ENCODE measurements around the gene CARNS1.

Gene CARNS1

DNA sequence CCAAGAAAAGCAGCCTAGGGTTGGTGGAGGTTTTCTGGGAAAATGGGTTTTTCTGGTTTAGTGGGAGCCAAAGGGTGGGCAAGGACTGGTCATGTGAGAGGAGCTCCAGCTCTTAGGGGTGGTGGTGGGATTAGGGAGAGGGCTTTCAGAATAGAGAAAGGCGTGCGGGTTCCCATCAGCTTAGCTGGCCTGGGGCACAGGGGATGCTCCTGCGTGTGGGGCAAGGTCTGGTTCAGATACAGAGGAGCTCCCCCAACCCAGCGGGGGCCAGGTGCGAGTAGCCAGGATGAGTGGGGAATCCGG lies 52.9 kb downstream of the CARNS1 start:
- peak overlapping the region; percentile 96 for H3K27ac ChIP-seq
- TF ChIP-seq, protein P1, sequence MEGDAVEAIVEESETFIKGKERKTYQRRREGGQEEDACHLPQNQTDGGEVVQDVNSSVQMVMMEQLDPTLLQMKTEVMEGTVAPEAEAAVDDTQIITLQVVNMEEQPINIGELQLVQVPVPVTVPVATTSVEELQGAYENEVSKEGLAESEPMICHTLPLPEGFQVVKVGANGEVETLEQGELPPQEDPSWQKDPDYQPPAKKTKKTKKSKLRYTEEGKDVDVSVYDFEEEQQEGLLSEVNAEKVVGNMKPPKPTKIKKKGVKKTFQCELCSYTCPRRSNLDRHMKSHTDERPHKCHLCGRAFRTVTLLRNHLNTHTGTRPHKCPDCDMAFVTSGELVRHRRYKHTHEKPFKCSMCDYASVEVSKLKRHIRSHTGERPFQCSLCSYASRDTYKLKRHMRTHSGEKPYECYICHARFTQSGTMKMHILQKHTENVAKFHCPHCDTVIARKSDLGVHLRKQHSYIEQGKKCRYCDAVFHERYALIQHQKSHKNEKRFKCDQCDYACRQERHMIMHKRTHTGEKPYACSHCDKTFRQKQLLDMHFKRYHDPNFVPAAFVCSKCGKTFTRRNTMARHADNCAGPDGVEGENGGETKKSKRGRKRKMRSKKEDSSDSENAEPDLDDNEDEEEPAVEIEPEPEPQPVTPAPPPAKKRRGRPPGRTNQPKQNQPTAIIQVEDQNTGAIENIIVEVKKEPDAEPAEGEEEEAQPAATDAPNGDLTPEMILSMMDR (conservative IDR thresholded peaks at IDR 0.05; ENCODE audit: low read depth): no peak
- ChIA-PET CTCF (interaction anchor here (0.7 to 1.9 kb wide), 3 partner anchors 29 to 147 kb away, joined by 4 to 13 read pairs (median 5); partner anchors contain the start of gene PPP1CA), POLR2A (ENCODE audit: low non-redundant PET) (interaction anchor here (0.5 to 2.5 kb wide), 8 partner anchors 14 to 115 kb away, joined by 3 to 11 read pairs (median 4); partner anchors contain the start of genes AIP, CORO1B, PITPNM1 and POLD4)
- no peak for DNase-seq (ENCODE audit: low spot score)

DNA sequence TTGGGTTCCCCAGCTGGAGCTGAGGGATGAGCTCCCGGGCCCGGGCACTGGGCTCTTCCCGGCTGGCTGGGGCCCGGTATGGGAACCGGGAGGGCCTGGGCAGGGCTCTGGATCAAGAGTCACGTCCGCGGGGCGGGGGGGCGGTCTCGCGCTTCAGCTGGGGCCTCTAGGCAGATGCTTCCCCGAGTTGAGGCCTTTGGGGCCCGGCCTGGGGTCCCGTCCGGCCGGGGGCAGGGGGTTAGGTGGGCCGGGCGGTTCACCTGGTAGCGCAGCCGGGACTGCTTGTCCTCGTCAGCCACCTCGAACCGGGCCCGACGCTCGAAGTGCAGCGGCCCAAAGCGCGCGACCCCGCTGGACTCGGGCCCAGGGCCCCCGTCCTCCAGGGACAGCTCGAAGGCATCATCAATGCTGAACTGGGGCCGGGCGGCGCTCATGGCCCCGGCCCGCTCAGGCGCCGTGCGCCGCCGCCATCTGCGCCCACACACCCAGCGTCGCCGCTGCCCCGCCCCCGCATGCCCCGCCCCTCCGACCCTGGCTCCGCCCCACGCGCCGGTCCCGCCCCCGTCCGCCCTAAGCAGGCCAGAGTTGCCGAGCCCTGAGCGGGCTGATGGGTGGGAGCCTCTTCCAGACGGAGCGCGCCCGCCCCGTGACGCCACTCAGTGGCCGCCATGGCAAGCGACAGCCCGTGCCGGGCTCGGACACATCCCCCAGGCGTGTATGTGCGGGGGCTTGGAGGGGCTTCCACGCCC lies 53.5 kb downstream of the CARNS1 start, which contains the start of gene TMEM134:
Gene TMEM134, minus strand, starts transcription at position 493 of the 749 bp plus-strand sequence. Its CDS starts 59 bp downstream, at position 434.
- peak within 1 kb of the TSS; percentile 96 for H3K27ac ChIP-seq
- ChIA-PET CTCF (interaction anchor here (1.2 to 1.9 kb wide), 2 partner anchors 30 to 68 kb away, joined by 4 to 13 read pairs; partner anchors contain the start of gene PPP1CA), POLR2A (ENCODE audit: low non-redundant PET) (interaction anchor here (0.5 to 2.5 kb wide), 8 partner anchors 14 to 116 kb away, joined by 3 to 11 read pairs (median 4); partner anchors contain the start of genes AIP, CORO1B, PITPNM1 and POLD4)

DNA sequence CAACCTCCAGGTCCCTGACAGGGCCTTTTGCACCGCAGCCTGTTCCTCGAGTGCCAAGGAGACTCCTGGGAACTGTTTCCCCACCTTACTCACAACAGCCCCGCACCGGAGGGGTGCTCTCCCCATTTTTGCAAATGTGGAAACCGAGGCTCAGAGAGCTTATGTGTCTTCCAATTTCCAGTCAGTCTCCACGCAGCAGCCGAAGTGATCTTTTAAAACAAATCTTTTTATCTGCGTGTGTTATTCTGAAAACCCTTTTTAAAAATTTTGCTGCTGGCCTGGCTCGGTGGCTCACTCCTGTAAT lies 54.0 kb downstream of the CARNS1 start:
- DNase-seq (ENCODE audit: low spot score): no peak
- CTCF ChIA-PET: interaction anchor here (0.7 to 1.2 kb wide), 2 partner anchors 28 to 30 kb away, joined by 3 to 4 read pairs; no protein-coding TSS in a partner anchor
- H3K27ac ChIP-seq: peak overlapping the region; percentile 96
- POLR2A ChIA-PET (ENCODE audit: low non-redundant PET): interaction anchor here (1.7 kb wide), 1 partner anchor 13 kb away, joined by 5 read pairs; the partner anchor contains the start of gene AIP
- TF ChIP-seq, protein P1 (conservative IDR thresholded peaks at IDR 0.05; ENCODE audit: low read depth): peak; percentile 19; the same call in 1 of the 2 replicates

More for the DNA sequence above, 53.5 kb downstream of the CARNS1 start, which contains the start of gene TMEM134:
- TF ChIP-seq, protein P1 (conservative IDR thresholded peaks at IDR 0.05; ENCODE audit: low read depth): peak; percentile 57
- DNase-seq (ENCODE audit: low spot score): peak; percentile 89

DNA sequence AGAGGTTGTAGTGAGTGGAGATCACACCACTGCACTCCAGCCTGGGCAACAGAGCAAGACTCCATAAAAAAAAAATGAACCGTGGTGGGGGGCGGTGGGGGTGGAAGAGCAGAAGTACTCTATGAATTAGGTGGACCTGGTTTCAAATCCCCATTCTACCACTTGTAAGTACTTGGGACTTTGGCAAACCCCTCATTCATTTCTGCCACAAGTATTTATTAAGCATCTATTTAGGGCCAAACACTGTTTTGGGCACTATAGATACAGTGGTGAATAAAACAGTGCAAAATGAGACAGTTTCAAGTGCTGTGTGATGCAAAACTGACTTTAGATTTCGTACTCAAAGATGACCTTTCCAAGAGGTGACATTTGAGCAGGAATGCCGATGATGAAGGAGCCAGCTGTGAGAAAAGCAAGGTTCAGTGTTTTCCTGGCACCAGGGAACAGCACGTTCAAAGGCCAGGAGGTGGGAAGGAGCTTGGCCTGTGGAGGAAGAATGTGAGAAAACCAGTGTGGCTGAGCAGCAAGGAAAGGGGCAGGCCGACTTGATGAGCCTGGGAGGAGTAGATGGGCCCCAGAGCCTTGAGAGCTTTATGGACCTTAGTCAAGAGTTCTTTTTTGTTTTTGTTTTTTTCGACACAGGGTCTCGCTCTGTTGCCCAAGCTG lies 55.0 kb downstream of the CARNS1 start:
- CTCF ChIA-PET: no interaction called here
- TF ChIP-seq, protein P1 (conservative IDR thresholded peaks at IDR 0.05; ENCODE audit: low read depth): no peak
- no peak for DNase-seq (ENCODE audit: low spot score)
- POLR2A ChIA-PET (ENCODE audit: low non-redundant PET): no interaction called here
- H3K27ac ChIP-seq: no peak overlapping the region; the same call in 1 of the 2 replicates

DNA sequence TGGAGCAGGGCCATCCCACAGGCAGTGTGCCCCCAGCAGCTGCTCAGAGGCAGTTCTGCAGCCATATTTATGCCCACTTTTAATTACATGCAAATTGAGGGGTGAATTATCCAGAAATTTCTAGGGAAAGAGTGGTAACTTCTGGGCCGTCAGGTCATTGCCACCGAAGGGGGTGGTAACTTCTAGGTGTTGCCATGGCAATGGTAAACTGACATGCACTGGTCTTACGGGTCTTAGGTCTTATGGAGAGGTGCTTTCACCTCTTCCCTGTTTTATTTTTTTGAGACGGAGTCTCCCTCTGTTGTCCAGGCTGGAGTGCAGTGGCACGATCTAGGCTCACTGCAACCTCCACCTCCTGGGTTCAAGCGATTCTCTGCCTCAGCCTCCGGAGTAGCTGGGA lies 57.4 kb downstream of the CARNS1 start:
- ChIA-PET POLR2A (ENCODE audit: low non-redundant PET) (no interaction called here), CTCF (no interaction called here)
- H3K27ac ChIP-seq: no peak overlapping the region
- no peak for DNase-seq (ENCODE audit: low spot score)
- TF ChIP-seq, protein P1 (conservative IDR thresholded peaks at IDR 0.05; ENCODE audit: low read depth): no peak
